ENCODE measurements around the gene SAMM50.

Gene SAMM50

DNA sequence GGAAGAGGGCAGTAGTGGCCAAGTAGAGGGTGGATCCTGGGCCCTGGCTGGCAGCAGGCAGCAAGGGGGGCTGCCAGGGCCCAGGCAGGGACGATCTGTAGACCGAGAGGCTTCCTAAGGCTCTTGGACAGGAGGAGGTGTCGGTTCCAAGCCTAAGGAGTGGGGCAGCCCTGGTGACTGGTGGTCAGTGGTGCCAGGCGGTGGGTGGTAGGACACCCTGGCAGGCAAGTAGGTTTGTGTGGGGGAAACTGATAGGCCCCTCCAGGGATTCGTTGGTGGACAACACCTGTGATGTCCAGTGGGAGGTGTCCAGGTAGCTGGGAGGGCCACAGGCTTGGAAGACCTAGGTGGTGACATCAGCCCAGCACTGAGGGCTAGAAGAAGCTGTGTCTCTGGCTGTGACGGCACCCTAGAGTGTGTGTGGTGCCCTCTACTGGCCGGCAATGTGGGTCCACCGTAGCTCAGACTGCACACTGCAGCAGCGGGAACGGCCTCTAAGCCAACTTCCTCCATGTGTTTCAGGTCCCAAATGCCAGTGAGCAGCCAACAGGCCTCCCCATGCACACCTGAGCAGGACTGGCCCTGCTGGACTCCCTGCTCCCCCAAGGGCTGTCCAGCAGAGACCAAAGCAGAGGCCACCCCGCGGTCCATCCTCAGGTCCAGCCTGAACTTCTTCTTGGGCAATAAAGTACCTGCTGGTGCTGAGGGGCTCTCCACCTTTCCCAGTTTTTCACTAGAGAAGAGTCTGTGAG lies 9.4 kb upstream of the SAMM50 start:
- DNase-seq (ENCODE audit: low read depth in 2 of 2), result peak; percentile 43 to 61

DNA sequence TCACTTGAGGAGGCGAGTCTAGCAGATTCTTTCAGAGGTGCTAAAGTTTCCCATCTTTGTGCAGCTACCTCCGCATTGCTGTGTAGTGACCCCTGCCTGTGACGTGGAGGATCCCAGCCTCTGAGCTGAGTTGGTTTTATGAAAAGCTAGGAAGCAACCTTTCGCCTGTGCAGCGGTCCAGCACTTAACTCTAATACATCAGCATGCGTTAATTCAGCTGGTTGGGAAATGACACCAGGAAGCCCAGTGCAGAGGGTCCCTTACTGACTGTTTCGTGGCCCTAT lies 8.9 kb upstream of the SAMM50 start:
- DNase-seq (ENCODE audit: low read depth in 2 of 2), result no peak

DNA sequence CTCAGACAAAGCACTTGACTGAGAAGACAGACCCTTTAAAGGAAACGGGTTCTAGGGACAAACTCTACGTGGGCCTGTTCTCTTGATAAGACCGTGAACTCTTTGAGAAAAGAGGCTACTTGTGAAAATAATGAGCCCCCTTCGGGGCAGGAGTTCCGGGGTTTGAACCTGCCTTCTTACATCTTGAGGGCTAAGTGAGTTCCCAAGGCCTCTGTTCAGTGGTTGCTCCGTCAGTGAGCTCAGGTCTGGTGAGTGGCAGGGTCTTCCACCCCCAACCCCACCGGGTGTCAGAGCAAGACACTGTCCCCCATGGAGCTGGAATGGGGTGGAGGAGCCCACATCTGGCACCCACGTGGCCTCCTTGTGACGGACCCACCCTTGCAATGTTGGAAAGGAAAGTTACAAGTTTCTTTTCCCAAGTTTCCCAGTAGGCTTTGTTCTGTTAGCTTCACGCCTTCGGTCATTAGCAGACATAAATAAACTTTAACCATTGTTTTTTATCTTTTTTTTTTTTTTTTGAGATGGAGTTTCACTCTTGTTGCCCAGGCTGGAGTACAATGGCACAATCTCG lies 6.3 kb upstream of the SAMM50 start:
- no peak for DNase-seq (ENCODE audit: low read depth in 2 of 2)

DNA sequence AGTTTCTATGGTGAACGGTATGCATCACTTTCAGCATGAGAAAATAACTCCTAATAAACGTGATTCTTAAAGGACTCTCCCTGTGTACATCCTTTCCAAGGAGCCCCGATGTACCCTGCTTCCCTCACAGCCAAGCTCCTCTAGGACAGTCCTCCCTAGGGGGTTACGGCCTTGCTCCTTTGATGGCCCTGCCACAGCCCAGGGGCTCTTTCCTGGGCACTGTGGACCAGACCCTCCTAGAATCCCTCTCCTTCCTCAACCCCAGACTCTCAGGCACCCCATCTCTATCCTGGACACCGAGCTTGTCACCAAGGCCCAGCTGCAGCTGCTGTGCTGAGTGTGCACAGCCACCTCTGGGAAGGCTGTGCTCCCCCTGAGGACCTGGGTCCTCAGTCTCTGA lies 3.9 kb upstream of the SAMM50 start:
- DNase-seq (ENCODE audit: low read depth in 2 of 2), result no peak

DNA sequence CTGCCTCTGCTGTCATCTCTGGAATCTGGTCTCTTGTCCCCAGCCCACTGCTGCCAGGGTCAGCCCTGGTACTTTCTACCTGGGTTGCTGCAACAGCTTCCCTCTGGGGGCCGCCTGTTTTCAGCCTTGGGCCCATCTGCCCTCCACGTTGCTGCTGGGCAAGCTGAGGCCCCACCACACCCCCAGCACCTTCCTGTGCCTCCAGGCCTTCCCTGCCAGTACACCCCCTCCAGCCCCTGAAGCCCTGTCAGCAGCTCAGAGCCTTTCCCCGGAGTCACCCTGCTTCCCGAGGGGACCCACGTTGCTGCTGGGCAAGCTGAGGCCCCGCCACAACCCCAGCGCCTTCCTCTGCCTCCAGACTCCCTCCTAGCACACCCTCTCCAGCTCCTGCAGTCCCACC lies 3.3 kb upstream of the SAMM50 start:
- no peak for DNase-seq (ENCODE audit: low read depth in 2 of 2)

DNA sequence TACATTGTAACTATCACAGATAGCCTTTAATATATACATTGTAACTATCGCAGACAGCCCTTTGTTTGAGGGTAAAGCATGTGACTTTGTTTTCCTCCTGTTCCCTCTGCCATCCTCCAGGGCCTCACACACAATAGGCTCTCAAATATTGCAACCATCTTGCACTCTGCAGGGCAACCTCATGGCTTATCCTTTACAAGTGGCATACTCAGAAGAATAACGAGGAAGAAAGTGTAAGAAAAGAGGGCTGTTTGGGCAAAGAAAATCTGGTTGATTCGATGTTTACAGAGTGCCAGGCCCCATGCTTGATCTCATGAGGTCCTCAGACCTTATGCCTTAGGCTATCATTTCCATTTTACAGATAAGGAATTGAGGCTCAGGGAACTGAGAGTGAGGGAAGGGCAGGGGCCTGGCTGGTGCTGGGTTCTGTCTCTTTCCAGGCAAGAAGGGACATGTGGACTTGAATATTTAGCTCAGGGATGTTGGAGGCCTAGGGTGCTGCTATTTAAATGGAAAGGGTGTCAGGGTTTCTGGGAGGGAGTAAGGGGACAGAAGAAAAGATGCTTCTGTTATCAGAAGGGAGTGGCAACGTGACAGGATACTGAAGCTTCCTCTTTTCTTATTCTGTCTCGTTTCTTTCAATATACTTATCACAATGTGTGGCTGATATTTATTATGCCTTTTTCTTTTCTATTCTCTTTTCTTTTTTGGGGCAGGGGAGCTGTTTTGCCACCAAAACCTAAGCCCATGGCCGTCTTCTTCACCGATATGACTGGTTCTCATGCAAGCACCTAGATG lies 1.1 kb upstream of the SAMM50 start:
- no peak for DNase-seq (ENCODE audit: low read depth in 2 of 2)

DNA sequence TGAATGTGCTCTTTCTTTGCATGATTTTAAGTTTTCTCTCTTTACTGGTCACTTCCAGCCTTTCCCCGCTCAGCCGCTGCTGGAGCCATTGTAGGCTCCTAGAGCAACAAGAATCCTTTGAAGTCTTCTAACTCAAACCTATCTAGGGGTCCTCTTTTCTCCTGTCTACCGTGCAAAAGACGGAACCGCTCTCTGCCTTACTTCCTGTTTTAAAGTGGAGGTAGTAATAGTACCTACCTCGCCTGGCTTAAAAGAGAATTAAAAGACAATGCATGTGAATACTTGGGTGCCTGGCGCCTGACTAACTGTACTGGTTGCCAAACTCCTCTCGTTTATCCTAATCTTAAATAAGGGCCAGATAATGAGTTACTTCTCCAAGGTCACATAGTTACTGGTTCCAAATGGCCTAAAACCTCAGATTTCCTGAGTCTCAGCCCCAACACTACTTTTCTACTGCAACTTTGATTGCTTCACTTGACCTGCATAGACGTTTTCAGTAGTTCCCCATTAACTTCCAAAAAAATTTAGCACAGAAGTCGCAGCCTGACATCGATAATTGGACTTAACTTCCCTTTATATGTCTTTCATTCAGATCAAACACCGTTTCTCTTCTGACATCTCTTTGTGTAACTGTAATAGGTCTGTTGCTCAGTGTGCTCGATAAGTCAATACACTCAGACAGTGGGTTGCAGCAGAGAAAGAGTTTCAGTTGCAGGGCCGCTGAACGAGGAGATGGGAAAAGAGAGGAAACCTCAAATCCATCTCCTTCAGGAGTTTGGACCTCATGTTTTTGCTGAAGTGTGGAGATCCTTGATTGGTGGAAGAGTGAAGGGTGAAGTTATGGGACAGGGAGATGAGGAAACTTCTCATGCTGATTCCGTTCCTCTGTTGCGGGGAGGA lies 891 bp downstream of the SAMM50 start:
- no peak for DNase-seq (ENCODE audit: low read depth in 2 of 2)

- DNase-seq (ENCODE audit: low read depth in 2 of 2), result no peak
Observed at GRCh38 chr22:43956805-43957463, 1.7 kb downstream of the SAMM50 start.

DNA sequence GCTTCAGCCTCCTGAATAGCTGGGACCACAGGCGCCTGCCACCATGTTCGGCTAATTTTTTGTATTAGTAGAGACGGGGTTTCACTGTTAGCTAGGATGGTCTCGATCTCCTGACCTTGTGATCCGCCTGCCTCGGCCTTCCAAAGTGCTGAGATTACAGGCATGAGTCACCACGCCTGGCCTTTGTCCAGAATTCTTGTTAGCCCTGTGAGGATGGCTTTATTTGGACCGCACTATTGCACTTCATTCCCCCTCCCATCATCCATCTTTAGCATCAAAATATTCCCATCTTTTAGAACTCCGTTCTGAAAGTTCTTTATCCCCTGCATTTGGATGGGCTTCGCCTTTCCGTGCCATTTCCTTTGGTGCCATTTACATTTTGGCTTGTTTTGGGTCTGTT lies 2.6 kb downstream of the SAMM50 start:
- DNase-seq (ENCODE audit: low read depth in 2 of 2), result no peak

GRCh38 chr22:43964314-43964857 lies 9.1 kb downstream of the SAMM50 start:
- DNase-seq (ENCODE audit: low read depth in 2 of 2), result no peak

DNA sequence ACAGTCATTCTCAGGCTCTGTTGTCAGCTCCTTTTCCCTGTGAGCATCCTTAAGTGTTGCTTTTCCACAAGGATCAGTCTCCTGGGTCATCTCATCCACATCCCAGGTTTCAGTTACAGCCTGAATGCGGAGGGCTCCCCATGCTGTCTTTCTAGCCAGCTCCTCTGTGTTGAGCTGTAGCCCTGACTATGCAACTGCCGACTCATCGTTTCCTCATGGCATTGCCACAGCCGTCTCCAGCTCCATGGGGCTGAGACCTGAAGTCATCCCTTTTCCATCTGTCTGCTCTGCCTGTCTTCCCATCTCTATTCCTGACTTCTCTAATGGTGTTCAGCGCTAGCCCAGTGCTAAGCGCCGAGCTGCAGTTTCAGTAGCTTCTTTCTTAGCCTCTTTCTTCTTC lies 11.8 kb downstream of the SAMM50 start:
- no peak for DNase-seq (ENCODE audit: low read depth in 2 of 2)

DNA sequence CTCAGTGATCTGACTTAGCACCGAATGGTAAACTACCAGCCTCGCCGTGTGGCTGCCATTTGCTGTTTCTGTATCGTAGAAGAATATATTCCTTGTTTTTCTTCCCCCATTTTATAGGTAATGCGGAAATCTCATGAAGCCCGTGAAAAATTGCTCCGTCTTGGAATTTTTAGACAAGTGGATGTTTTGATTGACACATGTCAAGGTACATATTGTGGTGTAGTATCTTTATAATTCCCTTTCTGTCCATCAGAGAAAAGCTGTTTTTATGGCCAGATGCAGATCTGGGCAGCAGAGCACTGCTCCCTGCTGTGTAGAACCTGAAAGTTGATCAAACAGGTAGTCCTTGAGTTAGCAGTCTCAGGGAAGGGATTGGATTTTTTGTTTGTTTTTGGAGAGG lies 13.4 kb downstream of the SAMM50 start:
- no peak for DNase-seq (ENCODE audit: low read depth in 2 of 2)

DNA sequence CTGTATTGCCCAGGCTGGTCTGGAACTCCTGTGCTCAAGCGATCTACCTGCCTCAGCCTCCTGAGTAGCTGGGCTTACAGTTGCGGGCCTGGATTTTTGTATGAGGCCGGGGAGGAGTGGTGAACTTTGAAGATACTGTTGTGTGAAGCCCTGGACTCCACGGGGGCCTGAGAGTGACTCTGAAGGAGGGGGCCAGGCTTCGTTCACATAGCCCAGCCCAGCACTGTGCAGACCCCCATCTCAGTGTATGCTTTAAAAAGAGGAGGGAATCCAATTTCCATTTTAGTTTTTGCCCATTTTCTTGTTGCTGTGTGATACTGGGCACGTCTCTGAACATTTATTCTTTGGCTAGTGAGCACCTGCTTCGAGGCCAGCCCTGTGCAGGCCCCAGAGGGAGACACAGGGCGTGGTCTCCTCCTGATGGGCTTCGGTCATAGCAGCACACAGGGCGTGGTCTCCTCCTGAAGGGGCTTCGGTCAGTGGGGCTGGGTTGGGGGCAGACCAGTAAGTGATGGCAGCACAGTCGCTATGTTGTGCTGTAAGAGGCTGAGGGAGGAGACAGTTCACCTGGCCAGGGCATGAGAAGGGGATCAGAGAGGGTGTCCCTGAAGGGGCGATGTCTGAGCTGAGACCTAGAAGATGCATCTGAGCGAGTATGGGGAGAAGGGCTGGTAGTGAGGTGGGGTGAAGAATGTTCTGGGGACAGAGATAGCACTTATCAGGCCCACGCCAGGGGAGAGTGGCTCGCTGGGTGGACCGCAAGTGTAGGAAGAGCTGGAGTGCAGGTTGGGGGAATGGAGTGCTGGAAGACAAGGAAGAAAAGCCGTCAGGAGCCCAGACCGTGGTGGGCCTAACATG lies 14.0 kb downstream of the SAMM50 start:
- DNase-seq (ENCODE audit: low read depth in 2 of 2), result no peak

DNA sequence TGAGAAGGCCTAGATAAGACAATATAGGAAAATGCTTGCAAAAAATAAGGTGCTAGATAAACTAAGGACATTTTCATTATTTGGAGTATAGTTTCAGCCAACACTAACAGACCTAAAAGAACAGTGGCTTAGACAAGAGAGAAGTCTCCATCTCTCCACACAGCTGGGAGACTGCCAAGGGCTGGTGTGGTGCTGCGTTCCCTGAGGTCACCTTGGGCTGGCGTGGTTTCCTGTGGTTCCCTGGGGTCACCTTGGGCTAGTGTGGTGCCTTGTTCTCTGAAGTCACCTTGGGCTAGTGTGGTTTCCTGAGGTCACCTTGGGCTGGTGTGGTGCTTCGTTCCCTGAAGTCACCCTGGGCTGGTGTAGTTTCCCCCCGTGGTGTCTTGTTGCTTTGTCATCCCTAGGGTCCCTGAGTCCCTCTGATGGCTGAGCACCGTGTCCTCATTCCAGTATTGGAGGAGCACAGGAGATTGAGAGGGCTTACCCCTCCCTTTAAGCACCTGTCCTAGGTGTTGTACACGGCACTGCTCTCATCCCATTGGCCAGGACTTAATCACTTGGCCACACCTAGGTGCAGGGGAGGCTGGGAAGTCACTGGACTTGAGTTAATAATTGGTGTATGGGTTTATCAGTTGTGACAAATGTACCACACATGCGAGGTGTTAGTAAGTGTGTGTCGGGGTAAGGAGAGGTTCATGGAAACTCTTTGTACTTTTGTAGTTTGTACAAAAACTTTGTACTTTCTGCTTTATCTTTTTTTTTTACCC lies 14.9 kb downstream of the SAMM50 start:
- no peak for DNase-seq (ENCODE audit: low read depth in 2 of 2)

GRCh38 chr22:43971112-43971511 lies 15.9 kb downstream of the SAMM50 start:
- DNase-seq (ENCODE audit: low read depth in 2 of 2), result no peak

- DNase-seq (ENCODE audit: low read depth in 2 of 2), result no peak
Observed at GRCh38 chr22:43972931-43973462, 17.8 kb downstream of the SAMM50 start.

- no peak for DNase-seq (ENCODE audit: low read depth in 2 of 2)
Observed at GRCh38 chr22:43974028-43974545, 18.8 kb downstream of the SAMM50 start.

DNA sequence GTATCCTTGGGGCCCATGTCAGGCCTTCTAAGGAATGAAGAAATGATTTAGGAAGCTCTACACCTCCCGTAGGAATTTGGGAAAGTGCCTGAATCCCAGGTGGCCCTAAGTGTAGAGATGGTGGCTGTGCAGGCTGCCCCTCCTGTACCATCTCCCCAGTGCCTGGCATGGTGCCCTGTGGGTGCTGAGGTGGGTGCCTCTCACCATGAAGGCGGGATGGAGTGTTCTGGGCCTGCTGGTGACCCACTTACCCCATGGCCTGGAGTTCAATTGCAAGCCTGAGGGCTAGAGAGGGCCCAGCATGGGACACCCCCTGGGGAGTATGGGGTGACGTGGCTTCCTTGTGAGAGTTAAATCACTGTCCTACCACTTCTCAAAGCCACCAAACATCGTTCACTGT lies 19.8 kb downstream of the SAMM50 start:
- DNase-seq (ENCODE audit: low read depth in 2 of 2), result no peak
